Activated naive CD8-positive, alpha-beta T cell (primary cell): ENCODE measurements around the gene NOXO1.
"Not testable (repeated sequence)": the region's sequence is repeated elsewhere in the genome, so short reads cannot be mapped to it uniquely, and the experiment has no call there.

Experiments
- H3K27ac Mint-ChIP-seq: one replicate; pipeline ENCODE4 v1.8.0; 2021; ENCODE audit warnings: mixed read lengths
- H3K27me3 Mint-ChIP-seq: one replicate; pipeline ENCODE4 v1.8.0; 2021; ENCODE audit warnings: mixed read lengths
- H3K36me3 Mint-ChIP-seq: one replicate; pipeline ENCODE4 v1.8.0; 2021; ENCODE audit warnings: mixed read lengths
- H3K4me1 Mint-ChIP-seq: one replicate; pipeline ENCODE4 v1.8.0; 2021; ENCODE audit warnings: low read depth, mixed read lengths
- H3K4me3 Mint-ChIP-seq: one replicate; pipeline ENCODE4 v1.8.0; 2021; ENCODE audit warnings: mild to moderate bottlenecking, mixed read lengths
- H3K9me3 Mint-ChIP-seq: one replicate; pipeline ENCODE4 v1.8.0; 2021; ENCODE audit warnings: low read depth, mixed read lengths

The NOXO1 gene

GRCh38 chr16:2019518-2019920 lies 38.2 kb upstream of the NOXO1 start, which contains the start of gene NPW:
Gene NPW (plus strand): TSS chr16:2019785.
- Mint-ChIP-seq H3K4me1 (peaks cover 17% of the 10 kb centered on the region), H3K36me3 (no peaks in the 10 kb centered on the region), H3K27ac (no peak within 1 kb of the TSS), H3K4me3 (peak within 1 kb of the TSS; percentile 76), H3K27me3 (peaks cover 4% of the 10 kb centered on the region), H3K9me3 (no peaks in the 10 kb centered on the region)

- H3K9me3 Mint-ChIP-seq = no peaks in the 10 kb centered on the region
- H3K27ac Mint-ChIP-seq = no peak overlapping the region
- no peaks in the 10 kb centered on the region for H3K36me3 Mint-ChIP-seq
- no peaks in the 10 kb centered on the region for H3K27me3 Mint-ChIP-seq
- H3K4me3 Mint-ChIP-seq = no peak overlapping the region
- peaks cover 5% of the 10 kb centered on the region for H3K4me1 Mint-ChIP-seq
Measured at GRCh38 chr16:2016407-2016922, 35.2 kb upstream of the NOXO1 start.

GRCh38 chr16:2015947-2016208 lies 34.6 kb upstream of the NOXO1 start:
- no peak overlapping the region for H3K27ac Mint-ChIP-seq
- no peaks in the 10 kb centered on the region for H3K27me3 Mint-ChIP-seq
- no peaks in the 10 kb centered on the region for H3K36me3 Mint-ChIP-seq
- peaks cover 5% of the 10 kb centered on the region for H3K4me1 Mint-ChIP-seq
- H3K9me3 Mint-ChIP-seq = no peaks in the 10 kb centered on the region
- no peak overlapping the region for H3K4me3 Mint-ChIP-seq

GRCh38 chr16:2015117-2015946 lies 34.1 kb upstream of the NOXO1 start:
- H3K9me3 Mint-ChIP-seq = no peaks in the 10 kb centered on the region

GRCh38 chr16:2013527-2013926 lies 32.3 kb upstream of the NOXO1 start:
- Mint-ChIP-seq H3K36me3 (peaks cover under 1% of the 10 kb centered on the region), H3K4me1 (peaks cover 10% of the 10 kb centered on the region), H3K9me3 (no peaks in the 10 kb centered on the region), H3K4me3 (no peak overlapping the region), H3K27ac (no peak overlapping the region), H3K27me3 (no peaks in the 10 kb centered on the region)

More at GRCh38 chr16:2015117-2015946, 34.1 kb upstream of the NOXO1 start:
- H3K4me3 Mint-ChIP-seq = no peak overlapping the region
- H3K27me3 Mint-ChIP-seq = no peaks in the 10 kb centered on the region
- no peaks in the 10 kb centered on the region for H3K36me3 Mint-ChIP-seq
- H3K27ac Mint-ChIP-seq = no peak overlapping the region
- H3K4me1 Mint-ChIP-seq = peaks cover 4% of the 10 kb centered on the region

GRCh38 chr16:2011726-2012125 lies 30.5 kb upstream of the NOXO1 start:
- not testable (repeated sequence) for H3K36me3 Mint-ChIP-seq, H3K27ac Mint-ChIP-seq, H3K27me3 Mint-ChIP-seq, H3K9me3 Mint-ChIP-seq
- peaks cover 24% of the 10 kb centered on the region for H3K4me1 Mint-ChIP-seq
- H3K4me3 Mint-ChIP-seq = peak overlapping the region; percentile 38

- Mint-ChIP-seq H3K9me3 (no peaks in the 10 kb centered on the region), H3K4me3 (peak within 1 kb of the TSS; percentile 96), H3K4me1 (peaks cover 37% of the 10 kb centered on the region), H3K27me3 (no peaks in the 10 kb centered on the region), H3K36me3 (peaks cover 3% of the 10 kb centered on the region), H3K27ac (peak within 1 kb of the TSS; percentile 98)
Measured at GRCh38 chr16:2009791-2010510, 28.7 kb upstream of the NOXO1 start, which contains the start of gene ZNF598. Gene ZNF598 (minus strand): TSS chr16:2009821.

GRCh38 chr16:2009164-2009711 lies 28.0 kb upstream of the NOXO1 start:
- H3K27ac Mint-ChIP-seq = peak overlapping the region; percentile 90
- peak overlapping the region; percentile 93 for H3K4me3 Mint-ChIP-seq
- H3K27me3 Mint-ChIP-seq = no peaks in the 10 kb centered on the region
- peaks cover 39% of the 10 kb centered on the region for H3K4me1 Mint-ChIP-seq
- no peaks in the 10 kb centered on the region for H3K9me3 Mint-ChIP-seq
- peaks cover 3% of the 10 kb centered on the region for H3K36me3 Mint-ChIP-seq

GRCh38 chr16:2008631-2009163 lies 27.4 kb upstream of the NOXO1 start:
- Mint-ChIP-seq H3K4me3 (peak overlapping the region; percentile 93), H3K27me3 (no peaks in the 10 kb centered on the region), H3K27ac (peak overlapping the region; percentile 90), H3K9me3 (no peaks in the 10 kb centered on the region), H3K4me1 (peaks cover 39% of the 10 kb centered on the region), H3K36me3 (peaks cover 3% of the 10 kb centered on the region)

GRCh38 chr16:2008009-2008526 lies 26.8 kb upstream of the NOXO1 start:
- Mint-ChIP-seq H3K9me3 (no peaks in the 10 kb centered on the region), H3K4me1 (peaks cover 39% of the 10 kb centered on the region), H3K27ac (peak overlapping the region; percentile 90), H3K4me3 (peak overlapping the region; percentile 93), H3K27me3 (no peaks in the 10 kb centered on the region), H3K36me3 (peaks cover 3% of the 10 kb centered on the region)

- H3K36me3 Mint-ChIP-seq = peaks cover 5% of the 10 kb centered on the region
- no peaks in the 10 kb centered on the region for H3K27me3 Mint-ChIP-seq
- H3K4me1 Mint-ChIP-seq = peaks cover 40% of the 10 kb centered on the region
- H3K9me3 Mint-ChIP-seq = no peaks in the 10 kb centered on the region
- peak overlapping the region; percentile 93 for H3K4me3 Mint-ChIP-seq
- H3K27ac Mint-ChIP-seq = peak overlapping the region; percentile 90
Measured at GRCh38 chr16:2007081-2007836, 26.0 kb upstream of the NOXO1 start.

- H3K4me1 Mint-ChIP-seq = peaks cover 40% of the 10 kb centered on the region
- H3K27ac Mint-ChIP-seq = no peak overlapping the region
- H3K9me3 Mint-ChIP-seq = no peaks in the 10 kb centered on the region
Measured at GRCh38 chr16:2006317-2006716, 25.0 kb upstream of the NOXO1 start.

GRCh38 chr16:2005646-2006045 lies 24.4 kb upstream of the NOXO1 start:
- peaks cover 40% of the 10 kb centered on the region for H3K4me1 Mint-ChIP-seq
- peak overlapping the region; percentile 63 for H3K4me3 Mint-ChIP-seq
- no peaks in the 10 kb centered on the region for H3K9me3 Mint-ChIP-seq
- H3K27me3 Mint-ChIP-seq = no peaks in the 10 kb centered on the region
- H3K36me3 Mint-ChIP-seq = peaks cover 5% of the 10 kb centered on the region
- no peak overlapping the region for H3K27ac Mint-ChIP-seq

More at GRCh38 chr16:2006317-2006716, 25.0 kb upstream of the NOXO1 start:
- H3K36me3 Mint-ChIP-seq = peaks cover 5% of the 10 kb centered on the region
- peak overlapping the region; percentile 67 for H3K4me3 Mint-ChIP-seq
- H3K27me3 Mint-ChIP-seq = no peaks in the 10 kb centered on the region
